CD4-positive, alpha-beta T cell treated with Interleukin-4 for 1 hour (primary cell): ENCODE measurements around the gene SLC16A1.
"Not testable (repeated sequence)": the region's sequence is repeated elsewhere in the genome, so short reads cannot be mapped to it uniquely, and the experiment has no call there.

ENCODE experiments used
- DNase-seq, 2 donors: peaks; one replicate each; pipeline ENCODE4 v3.0.0-alpha.2; 2020 to 2022

SLC16A1 gene

GRCh38 chr1:112923234-112923958 lies 32.6 kb downstream of the SLC16A1 start:
- no peak for DNase-seq

- DNase-seq = no peak
These were observed 44.3 kb downstream of the SLC16A1 start for GRCh38 chr1:112911506-112912220.

- no peak for DNase-seq
These were observed 46.1 kb downstream of the SLC16A1 start for GRCh38 chr1:112909847-112910246.

- DNase-seq = no peak
These were observed 49.8 kb downstream of the SLC16A1 start for GRCh38 chr1:112906150-112906698.

- DNase-seq = no peak
These were observed 50.4 kb downstream of the SLC16A1 start for GRCh38 chr1:112905395-112906149.

- no peak for DNase-seq
These were observed 51.1 kb downstream of the SLC16A1 start for GRCh38 chr1:112904831-112905261.

- peak in 1 of 2 donors; percentile 25 for DNase-seq
These were observed 51.7 kb downstream of the SLC16A1 start for GRCh38 chr1:112904071-112904830.

- DNase-seq = no peak
These were observed 53.8 kb downstream of the SLC16A1 start for GRCh38 chr1:112902221-112902620.

- no peak for DNase-seq
These were observed 54.6 kb downstream of the SLC16A1 start for GRCh38 chr1:112901387-112901786.

GRCh38 chr1:112896783-112897182 lies 59.2 kb downstream of the SLC16A1 start:
- DNase-seq = no peak

- DNase-seq = no peak
These were observed 61.4 kb downstream of the SLC16A1 start for GRCh38 chr1:112894561-112895011.

GRCh38 chr1:112894010-112894292 lies 62.0 kb downstream of the SLC16A1 start:
- no peak for DNase-seq

GRCh38 chr1:112893288-112894009 lies 62.5 kb downstream of the SLC16A1 start:
- DNase-seq = no peak

GRCh38 chr1:112889906-112890305 lies 66.1 kb downstream of the SLC16A1 start:
- DNase-seq = not testable (repeated sequence)

- DNase-seq = no peak
These were observed 66.8 kb downstream of the SLC16A1 start for GRCh38 chr1:112889052-112889768.

GRCh38 chr1:112888630-112889029 lies 67.4 kb downstream of the SLC16A1 start:
- no peak for DNase-seq

- no peak for DNase-seq
These were observed 68.3 kb downstream of the SLC16A1 start for GRCh38 chr1:112887599-112888283.

GRCh38 chr1:112884996-112885395 lies 71.0 kb downstream of the SLC16A1 start:
- DNase-seq = not testable (repeated sequence)

GRCh38 chr1:112882271-112882744 lies 73.7 kb downstream of the SLC16A1 start:
- no peak for DNase-seq

GRCh38 chr1:112881742-112882127 lies 74.3 kb downstream of the SLC16A1 start:
- DNase-seq = no peak
